ENCODE data around the gene CELF4.

CELF4 gene

DNA sequence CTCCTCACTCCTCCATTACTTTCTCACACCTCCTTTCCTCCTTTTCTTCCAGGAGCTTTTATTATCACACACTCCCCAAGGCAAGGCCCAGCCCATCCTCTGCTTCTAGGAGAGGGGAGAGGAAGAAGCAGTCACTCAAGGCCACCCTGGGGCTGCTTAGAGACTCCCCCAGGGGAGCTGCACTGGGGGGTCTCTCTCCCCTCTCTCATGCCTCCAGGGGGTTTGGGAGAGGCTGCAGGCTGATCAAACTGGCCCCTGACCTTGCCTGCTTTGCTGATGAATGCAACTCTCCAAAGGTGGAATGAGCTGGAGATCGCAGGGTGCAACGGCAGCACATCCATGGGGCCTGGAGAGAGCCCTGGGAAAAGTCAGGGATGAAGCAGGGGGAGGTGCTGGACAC, 216.9 kb downstream of the CELF4 start:
- TF ChIP-seq EZH2phosphoT487 (IDR thresholded peaks at IDR 0.05; ENCODE audit: borderline replicate concordance, low read length): no peak
- TF ChIP-seq, protein P1, sequence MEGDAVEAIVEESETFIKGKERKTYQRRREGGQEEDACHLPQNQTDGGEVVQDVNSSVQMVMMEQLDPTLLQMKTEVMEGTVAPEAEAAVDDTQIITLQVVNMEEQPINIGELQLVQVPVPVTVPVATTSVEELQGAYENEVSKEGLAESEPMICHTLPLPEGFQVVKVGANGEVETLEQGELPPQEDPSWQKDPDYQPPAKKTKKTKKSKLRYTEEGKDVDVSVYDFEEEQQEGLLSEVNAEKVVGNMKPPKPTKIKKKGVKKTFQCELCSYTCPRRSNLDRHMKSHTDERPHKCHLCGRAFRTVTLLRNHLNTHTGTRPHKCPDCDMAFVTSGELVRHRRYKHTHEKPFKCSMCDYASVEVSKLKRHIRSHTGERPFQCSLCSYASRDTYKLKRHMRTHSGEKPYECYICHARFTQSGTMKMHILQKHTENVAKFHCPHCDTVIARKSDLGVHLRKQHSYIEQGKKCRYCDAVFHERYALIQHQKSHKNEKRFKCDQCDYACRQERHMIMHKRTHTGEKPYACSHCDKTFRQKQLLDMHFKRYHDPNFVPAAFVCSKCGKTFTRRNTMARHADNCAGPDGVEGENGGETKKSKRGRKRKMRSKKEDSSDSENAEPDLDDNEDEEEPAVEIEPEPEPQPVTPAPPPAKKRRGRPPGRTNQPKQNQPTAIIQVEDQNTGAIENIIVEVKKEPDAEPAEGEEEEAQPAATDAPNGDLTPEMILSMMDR (IDR thresholded peaks at IDR 0.05; ENCODE audit: low read depth, low read length, poor library complexity, severe bottlenecking): no peak

DNA sequence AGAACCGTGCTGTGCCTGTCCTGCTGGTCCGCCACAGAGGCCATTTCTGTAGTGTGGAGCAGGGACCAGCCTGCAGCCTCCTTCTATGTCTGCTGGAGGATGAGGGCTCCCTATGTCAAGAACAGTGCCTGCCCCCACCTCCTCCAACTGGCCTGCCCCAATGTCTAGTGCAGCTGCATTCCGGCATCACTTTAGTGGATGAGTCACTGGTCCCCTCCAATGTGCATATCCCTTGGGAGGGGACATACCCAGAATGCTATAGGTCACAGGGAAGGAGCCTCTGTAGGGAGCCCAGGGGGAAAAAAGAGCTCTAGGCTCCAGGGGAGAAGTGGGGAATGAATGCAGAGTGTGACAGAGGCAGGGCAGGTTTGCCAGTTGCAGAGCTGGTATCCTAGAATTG, 219.6 kb downstream of the CELF4 start:
- TF ChIP-seq, protein P1 (IDR thresholded peaks at IDR 0.05; ENCODE audit: low read depth, low read length, poor library complexity, severe bottlenecking): no peak
- TF ChIP-seq EZH2phosphoT487 (IDR thresholded peaks at IDR 0.05; ENCODE audit: borderline replicate concordance, low read length): no peak
- Histone ChIP-seq H3K36me3 (ENCODE audit: control insufficient read depth, low read length) (no peaks in the 10 kb centered on the region), H3K27me3 (ENCODE audit: control insufficient read depth, low read length) (peaks cover 6% of the 10 kb centered on the region; the same call in 1 of the 2 replicates), H3F3A (ENCODE audit: control insufficient read depth, insufficient read depth) (no peaks in the 10 kb centered on the region), H4K20me1 (ENCODE audit: control insufficient read depth, insufficient read depth, low read depth, low read length) (no peaks in the 10 kb centered on the region), H3K27ac (ENCODE audit: low read depth, low read length) (no peak overlapping the region), H3K9me2 (replicated peaks; ENCODE audit: control insufficient read depth, low read length) (no peaks in the 10 kb centered on the region), H3K79me2 (ENCODE audit: control insufficient read depth, low read length) (no peaks in the 10 kb centered on the region), H3K4me2 (ENCODE audit: low read length) (no peak overlapping the region), H3K4me1 (ENCODE audit: control insufficient read depth, low read length) (no peaks in the 10 kb centered on the region), H3K4me3 (ENCODE audit: low read length) (no peak overlapping the region), H3K9me3 (ENCODE audit: control insufficient read depth, insufficient read depth, low read length) (no peaks in the 10 kb centered on the region)

More for the DNA sequence above, 216.9 kb downstream of the CELF4 start:
- Histone ChIP-seq H3K36me3 (ENCODE audit: control insufficient read depth, low read length) (no peaks in the 10 kb centered on the region), H3K4me2 (ENCODE audit: low read length) (no peak overlapping the region), H3F3A (ENCODE audit: control insufficient read depth, insufficient read depth) (no peaks in the 10 kb centered on the region), H3K9me3 (ENCODE audit: control insufficient read depth, insufficient read depth, low read length) (no peaks in the 10 kb centered on the region), H3K27ac (ENCODE audit: low read depth, low read length) (no peak overlapping the region), H3K4me3 (ENCODE audit: low read length) (no peak overlapping the region), H3K9me2 (replicated peaks; ENCODE audit: control insufficient read depth, low read length) (no peaks in the 10 kb centered on the region), H4K20me1 (ENCODE audit: control insufficient read depth, insufficient read depth, low read depth, low read length) (no peaks in the 10 kb centered on the region), H3K27me3 (ENCODE audit: control insufficient read depth, low read length) (peaks cover 2% of the 10 kb centered on the region; the same call in 1 of the 2 replicates), H3K79me2 (ENCODE audit: control insufficient read depth, low read length) (no peaks in the 10 kb centered on the region), H3K4me1 (ENCODE audit: control insufficient read depth, low read length) (no peaks in the 10 kb centered on the region)

DNA sequence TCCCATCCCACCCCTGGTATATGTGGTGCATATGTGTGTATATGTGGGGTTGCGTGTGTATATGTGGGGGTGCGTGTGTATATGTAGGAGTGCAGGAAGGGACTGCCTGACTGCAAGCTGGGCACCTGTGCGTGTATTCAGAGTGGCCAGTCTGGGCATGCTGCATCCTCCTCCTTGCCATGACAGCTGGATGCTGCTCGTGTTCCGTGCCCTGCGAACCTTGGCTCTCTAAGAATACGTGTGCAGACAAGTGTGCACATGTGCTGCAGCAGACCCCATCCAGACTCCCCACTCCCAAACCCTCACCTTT, 222.1 kb downstream of the CELF4 start:
- Histone ChIP-seq H3K4me2 (ENCODE audit: low read length) (no peak overlapping the region), H3F3A (ENCODE audit: control insufficient read depth, insufficient read depth) (no peaks in the 10 kb centered on the region), H3K79me2 (ENCODE audit: control insufficient read depth, low read length) (no peaks in the 10 kb centered on the region), H4K20me1 (ENCODE audit: control insufficient read depth, insufficient read depth, low read depth, low read length) (no peaks in the 10 kb centered on the region), H3K27me3 (ENCODE audit: control insufficient read depth, low read length) (peaks cover 6% of the 10 kb centered on the region; the same call in 1 of the 2 replicates), H3K9me3 (ENCODE audit: control insufficient read depth, insufficient read depth, low read length) (no peaks in the 10 kb centered on the region), H3K4me1 (ENCODE audit: control insufficient read depth, low read length) (no peaks in the 10 kb centered on the region), H3K9me2 (replicated peaks; ENCODE audit: control insufficient read depth, low read length) (no peaks in the 10 kb centered on the region), H3K36me3 (ENCODE audit: control insufficient read depth, low read length) (no peaks in the 10 kb centered on the region), H3K27ac (ENCODE audit: low read depth, low read length) (no peak overlapping the region), H3K4me3 (ENCODE audit: low read length) (no peak overlapping the region)
- TF ChIP-seq, protein P1 (IDR thresholded peaks at IDR 0.05; ENCODE audit: low read depth, low read length, poor library complexity, severe bottlenecking): peak; percentile 10
- no peak for TF ChIP-seq EZH2phosphoT487 (IDR thresholded peaks at IDR 0.05; ENCODE audit: borderline replicate concordance, low read length)
